Spleen (tissue), 7 donors: ENCODE results near the gene ARHGDIG.

Experiments used
- POLR2A ChIP-seq, 3 donors: fragments of 450-650 bp; IDR thresholded peaks; one replicate each; pipeline ENCODE4 v1.5.1; 2017; ENCODE audit warnings: antibody characterized with exemption in 3 of 3, mild to moderate bottlenecking in 1 of 3
- POLR2AphosphoS5 ChIP-seq, 3 donors: sonication (generic); formaldehyde crosslinking; IDR thresholded peaks; one replicate each; pipeline ENCODE4 v1.5.1; 2017; ENCODE audit warnings: antibody characterized with exemption in 3 of 3
- TF ChIP-seq, protein P1 (sequence below), 11 experiments: fragments of 200-600 bp in 7 of 11; fragments of 450-650 bp in 4 of 11; sonication (generic) in 4 of 11; IDR thresholded peaks in 8 of 11; conservative IDR thresholded peaks in 3 of 11; 1 replicate in 7 of 11; 2 replicates in 4 of 11; pipeline versions ENCODE4 v1.4.0 to v1.8.0; 2016 to 2021; ENCODE audit warnings: antibody characterized with exemption in 11 of 11, inconsistent platforms in 4 of 11, mild to moderate bottlenecking in 1 of 11
- donor health status: DM: no; HTN: no; CAD: no; lungs with moderate emphysema.
- donor health status: DM: no; HTN: no; CAD: no.
- donor health status: DM: no; HTN: no; CAD: no.

DNA sequence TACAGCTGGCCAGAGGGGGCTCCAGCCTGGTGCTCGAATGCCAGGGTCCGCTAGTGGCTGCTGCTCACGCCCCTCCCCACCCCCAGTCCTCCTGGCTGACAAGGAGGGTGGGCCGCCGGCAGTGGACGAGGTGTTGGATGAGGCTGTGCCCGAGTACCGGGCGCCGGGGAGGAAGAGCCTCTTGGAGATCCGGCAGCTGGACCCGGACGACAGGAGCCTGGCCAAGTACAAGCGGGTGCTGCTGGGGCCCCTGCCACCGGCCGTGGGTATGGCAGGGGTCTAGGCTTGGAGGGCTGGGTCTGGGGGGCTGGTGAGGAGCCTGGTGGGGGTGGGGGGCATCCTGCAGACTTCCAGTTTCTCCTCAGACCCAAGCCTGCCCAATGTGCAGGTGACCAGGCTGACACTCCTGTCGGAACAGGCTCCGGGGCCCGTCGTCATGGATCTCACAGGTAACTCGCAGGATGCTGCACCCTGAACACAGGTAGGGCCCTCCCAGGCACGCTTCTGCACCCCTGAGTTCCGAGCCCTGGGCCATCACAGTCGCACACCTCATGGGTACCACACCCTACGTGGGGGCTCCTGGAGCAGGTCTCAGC lies 1.4 kb downstream of the ARHGDIG start:
- TF ChIP-seq, protein P1, sequence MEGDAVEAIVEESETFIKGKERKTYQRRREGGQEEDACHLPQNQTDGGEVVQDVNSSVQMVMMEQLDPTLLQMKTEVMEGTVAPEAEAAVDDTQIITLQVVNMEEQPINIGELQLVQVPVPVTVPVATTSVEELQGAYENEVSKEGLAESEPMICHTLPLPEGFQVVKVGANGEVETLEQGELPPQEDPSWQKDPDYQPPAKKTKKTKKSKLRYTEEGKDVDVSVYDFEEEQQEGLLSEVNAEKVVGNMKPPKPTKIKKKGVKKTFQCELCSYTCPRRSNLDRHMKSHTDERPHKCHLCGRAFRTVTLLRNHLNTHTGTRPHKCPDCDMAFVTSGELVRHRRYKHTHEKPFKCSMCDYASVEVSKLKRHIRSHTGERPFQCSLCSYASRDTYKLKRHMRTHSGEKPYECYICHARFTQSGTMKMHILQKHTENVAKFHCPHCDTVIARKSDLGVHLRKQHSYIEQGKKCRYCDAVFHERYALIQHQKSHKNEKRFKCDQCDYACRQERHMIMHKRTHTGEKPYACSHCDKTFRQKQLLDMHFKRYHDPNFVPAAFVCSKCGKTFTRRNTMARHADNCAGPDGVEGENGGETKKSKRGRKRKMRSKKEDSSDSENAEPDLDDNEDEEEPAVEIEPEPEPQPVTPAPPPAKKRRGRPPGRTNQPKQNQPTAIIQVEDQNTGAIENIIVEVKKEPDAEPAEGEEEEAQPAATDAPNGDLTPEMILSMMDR (IDR thresholded peaks at IDR 0.05 in 8 of 11, conservative IDR thresholded peaks at IDR 0.05 in 3 of 11) = no peak
- TF ChIP-seq POLR2AphosphoS5 (IDR thresholded peaks at IDR 0.05) (no peak), POLR2A (IDR thresholded peaks at IDR 0.05) (no peak)
